Measurements from ENCODE around the gene PTPRU. TPM values are rescaled to one million over a fixed set of nuclear protein-coding genes. Genes with fewer than 3 reads are reported as not detected.

The PTPRU gene
- total RNA-seq, 1 experiment from 2014 or later, result 45.5 TPM

- Histone ChIP-seq H3K79me1 (ENCODE audit: insufficient read depth, low read depth, low read length, poor library complexity, severe bottlenecking) (no peaks in the 10 kb centered on the region), H3K4ac (ENCODE audit: low read depth, low read length) (no peak overlapping the region), H3K27me3 (ENCODE audit: insufficient read depth, low read length) (no peaks in the 10 kb centered on the region), H3K14ac (ENCODE audit: insufficient read depth, low read length) (no peak overlapping the region), H2AK5ac (ENCODE audit: insufficient read length, low read length) (no peak overlapping the region), H3K4me2 (ENCODE audit: insufficient read depth, insufficient read length, low read length) (no peak overlapping the region), H3K9me3 (ENCODE audit: control insufficient read depth, low read depth, low read length) (no peaks in the 10 kb centered on the region), H4K8ac (replicated peaks; ENCODE audit: insufficient read length, low read depth, low read length) (no peak overlapping the region), H3K79me2 (ENCODE audit: insufficient read depth, low read length) (no peaks in the 10 kb centered on the region), H2BK20ac (ENCODE audit: low read depth, low read length, poor library complexity, severe bottlenecking) (no peak overlapping the region), H2BK120ac (ENCODE audit: low read depth, low read length, poor library complexity, severe bottlenecking) (no peak overlapping the region), H2BK15ac (ENCODE audit: low read depth, low read length) (no peak overlapping the region), H3K18ac (ENCODE audit: insufficient read length, low read depth, low read length) (no peak overlapping the region), H2BK12ac (ENCODE audit: insufficient read length, low read depth, low read length) (no peak overlapping the region), H3K4me1 (ENCODE audit: insufficient read depth, low read length) (peaks cover 3% of the 10 kb centered on the region; the same call in 1 of the 2 replicates), H3K9ac (ENCODE audit: extremely low read depth, insufficient read length, low read length) (no peak overlapping the region), H3T11ph (ENCODE audit: low read length) (no peak overlapping the region), H2AFZ (ENCODE audit: low read length) (no peak overlapping the region), H4K5ac (ENCODE audit: insufficient read length, low read depth, low read length) (no peak overlapping the region), H3K27ac (ENCODE audit: insufficient read length, low read depth, low read length) (no peak overlapping the region), H3K23me2 (ENCODE audit: insufficient read length, low read depth, low read length, poor library complexity, severe bottlenecking) (no peaks in the 10 kb centered on the region), H2BK5ac (ENCODE audit: insufficient read length, low read length) (no peak overlapping the region), H4K20me1 (ENCODE audit: control insufficient read depth, insufficient read depth, insufficient read length) (no peaks in the 10 kb centered on the region), H4K91ac (ENCODE audit: insufficient read length, low read depth, low read length) (no peak overlapping the region), H3K56ac (ENCODE audit: insufficient read length, low read depth, low read length) (no peak overlapping the region), H3K23ac (ENCODE audit: insufficient read length, low read depth, low read length) (no peak overlapping the region)
- peak overlapping the region in 1 of 3 experiments; percentile 57; a peak in 1 of 7 replicates for H3K27ac Mint-ChIP-seq
- peaks cover 6 to 11% of the 10 kb centered on the region in 2 experiments for H3K4me1 Mint-ChIP-seq
- TF ChIP-seq CTCF (conservative IDR thresholded peaks at IDR 0.05), result no peak
- peaks cover 8 to 49% (median 35%) of the 10 kb centered on the region in 3 experiments; a peak in 6 of 7 replicates for H3K36me3 Mint-ChIP-seq (ENCODE audit: insufficient read depth in 1 of 3, low read depth in 3 of 3)
- WGBS (ENCODE audit: extremely low coverage, insufficient read length, low lambda C conversion rate), result no CpG with 5 or more reads among the region's 6 CpGs
- no peaks in the 10 kb centered on the region for H3K9me3 Mint-ChIP-seq
- no peak overlapping the region for H3K4me3 Mint-ChIP-seq
- no peaks in the 10 kb centered on the region for H3K27me3 Mint-ChIP-seq (ENCODE audit: low read depth)
- DNase-seq, result no peak
Measured at GRCh38 chr1:29201595-29202051, 34.7 kb upstream of the PTPRU start.

Measured in H9 (cell line).